HL-60/S4 (cell line): ENCODE results near the gene KLF7.

ENCODE experiments used
- in situ Hi-C: fragments of 300-500 bp; cut with MboI; formaldehyde crosslinking; loops from 2 replicates; pipeline ENCODE4 v1.14.3; 2022; ENCODE audit warnings: low sequenced_read_pairs

The KLF7 gene

GRCh38 chr2:207129821-207130220 is 35.9 kb downstream of the KLF7 start:
- in situ Hi-C loops: no loop called here

- in situ Hi-C loops: no loop called here
These were observed 36.9 kb downstream of the KLF7 start for GRCh38 chr2:207128867-207129266.

GRCh38 chr2:207126724-207127308 is 38.9 kb downstream of the KLF7 start:
- in situ Hi-C loops: no loop called here

DNA sequence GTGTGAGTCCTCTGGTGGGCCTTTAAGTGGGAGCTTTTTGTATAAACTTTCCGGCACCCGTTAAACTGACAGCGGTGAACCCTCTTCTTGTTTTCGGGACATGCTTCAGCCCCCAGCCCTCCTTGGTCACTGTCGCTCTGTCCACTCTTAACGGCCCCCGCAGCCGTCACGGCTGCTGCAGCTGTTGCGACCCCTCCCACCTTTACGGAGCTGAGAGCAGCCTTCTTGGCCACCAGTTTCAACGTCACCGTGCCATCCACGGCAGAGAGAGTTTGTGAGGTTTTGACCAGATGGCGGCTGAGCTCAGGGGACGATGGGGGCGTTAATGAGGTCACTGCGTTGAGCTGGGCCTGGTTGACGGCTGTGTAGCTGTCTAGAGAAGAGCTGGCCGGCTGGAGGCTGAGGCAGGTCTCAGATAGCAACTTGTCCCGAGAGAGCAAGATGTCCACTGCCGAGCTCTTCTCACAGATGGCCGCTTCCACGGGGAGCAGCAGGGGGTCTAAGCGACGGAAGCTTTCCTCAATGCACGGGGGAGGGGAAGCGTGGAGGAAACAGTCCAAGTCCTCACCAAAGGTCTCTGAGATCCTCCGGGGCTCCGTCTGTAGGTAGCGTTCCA is 41.9 kb downstream of the KLF7 start:
- in situ Hi-C loops: no loop called here

DNA sequence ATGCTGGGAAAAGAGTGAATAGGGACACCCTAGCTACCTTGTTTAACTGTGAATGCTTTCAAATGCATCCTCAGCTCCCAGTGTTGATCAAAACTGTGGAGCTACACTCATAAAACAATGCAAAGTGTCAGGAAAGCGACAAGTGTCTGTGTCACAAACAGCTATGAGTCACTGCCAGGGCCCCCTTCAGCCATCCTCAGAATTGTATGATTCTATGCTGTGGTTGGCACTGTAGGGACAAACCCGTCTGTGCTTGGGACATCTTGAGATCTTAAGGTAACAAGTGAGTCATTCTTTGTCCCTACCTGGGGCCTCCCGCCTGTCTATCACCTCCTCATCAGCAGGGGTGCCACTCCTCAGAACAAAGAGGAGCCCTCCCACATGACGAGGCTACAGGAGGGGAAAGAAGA is 42.4 kb downstream of the KLF7 start:
- in situ Hi-C loops: no loop called here

- in situ Hi-C loops: no loop called here
These were observed 43.0 kb downstream of the KLF7 start for GRCh38 chr2:207122651-207123334.

DNA sequence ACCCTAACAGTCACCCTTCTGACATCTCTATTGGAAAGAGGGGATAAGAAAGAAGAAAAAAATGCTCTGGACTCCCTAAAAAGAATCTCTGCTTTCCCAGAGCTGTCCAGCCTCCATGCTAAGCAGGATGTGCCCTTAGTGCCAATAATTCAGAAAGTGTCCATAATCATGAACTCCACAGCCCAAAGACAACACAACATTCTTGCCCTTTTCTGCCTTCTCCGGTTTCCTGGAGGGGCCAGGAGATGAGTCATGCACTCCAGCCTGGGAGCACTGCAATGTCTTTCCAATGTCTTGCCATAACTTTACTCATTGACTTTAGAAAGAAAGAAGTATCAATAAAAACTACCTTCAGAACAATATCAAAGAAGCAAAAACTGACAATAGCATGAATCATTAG is 44.0 kb downstream of the KLF7 start:
- in situ Hi-C loops: no loop called here

- in situ Hi-C loops: no loop called here
These were observed 46.7 kb downstream of the KLF7 start for GRCh38 chr2:207119048-207119447.

DNA sequence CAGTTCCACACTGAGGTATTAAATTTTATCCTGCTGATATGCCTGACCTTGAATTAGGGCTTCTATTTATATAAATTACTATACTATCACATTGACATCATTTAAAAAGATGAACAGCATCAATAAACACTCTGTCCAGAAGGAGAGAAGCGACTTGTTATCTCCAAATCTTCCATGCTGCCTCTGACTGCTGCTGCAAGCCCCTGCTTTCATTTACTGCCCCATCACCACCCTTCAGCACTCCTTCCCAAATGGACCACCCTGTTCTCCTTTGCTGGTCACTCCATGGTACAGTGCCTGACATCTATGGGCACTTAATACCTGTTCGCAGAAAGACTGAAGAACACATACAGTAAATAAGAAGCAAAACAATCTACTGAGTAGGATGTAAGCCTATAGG is 48.1 kb downstream of the KLF7 start:
- in situ Hi-C loops: no loop called here

GRCh38 chr2:207115715-207116364 is 49.9 kb downstream of the KLF7 start:
- in situ Hi-C loops: no loop called here

DNA sequence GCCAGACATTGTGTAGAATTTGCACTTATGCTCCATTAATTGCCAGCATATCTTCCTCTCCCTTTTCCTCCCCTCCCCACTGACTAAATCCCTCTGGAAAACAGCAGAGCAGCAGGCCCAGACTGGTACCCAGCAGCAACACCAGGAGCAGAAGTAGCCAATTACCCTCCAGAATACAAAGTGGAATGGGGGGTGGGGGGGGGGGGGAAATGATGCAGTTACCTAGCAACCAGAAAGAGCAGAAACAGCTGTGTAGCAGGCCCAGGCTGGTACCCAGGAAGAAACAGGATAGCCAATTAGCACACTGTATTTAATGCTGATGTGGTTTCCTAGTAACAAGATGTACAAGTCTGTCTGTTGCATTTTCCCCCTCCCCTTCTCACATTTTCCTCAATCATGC is 52.3 kb downstream of the KLF7 start:
- in situ Hi-C loops: no loop called here

GRCh38 chr2:207112785-207113184 is 53.0 kb downstream of the KLF7 start:
- in situ Hi-C loops: no loop called here

DNA sequence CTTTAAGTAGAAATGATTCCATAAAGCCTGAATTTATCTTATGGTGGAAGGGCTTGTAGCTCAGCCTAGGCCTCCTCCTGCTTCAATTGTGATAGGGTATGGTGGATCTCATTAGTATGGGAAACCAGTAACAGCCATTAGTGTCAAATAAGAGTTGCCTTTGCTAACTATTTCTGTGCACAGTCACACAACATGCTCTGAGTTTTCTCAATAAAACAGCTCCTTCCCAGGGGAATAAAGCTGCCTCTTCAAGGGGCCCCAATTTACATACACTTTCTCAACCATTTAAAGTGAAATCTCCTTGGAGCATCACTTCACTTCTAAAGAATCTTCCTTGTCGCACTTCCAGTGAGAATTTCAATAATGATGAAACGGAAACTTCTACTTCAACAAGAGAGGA is 53.4 kb downstream of the KLF7 start:
- in situ Hi-C loops: no loop called here

GRCh38 chr2:207111757-207112156 is 54.0 kb downstream of the KLF7 start:
- in situ Hi-C loops: no loop called here

DNA sequence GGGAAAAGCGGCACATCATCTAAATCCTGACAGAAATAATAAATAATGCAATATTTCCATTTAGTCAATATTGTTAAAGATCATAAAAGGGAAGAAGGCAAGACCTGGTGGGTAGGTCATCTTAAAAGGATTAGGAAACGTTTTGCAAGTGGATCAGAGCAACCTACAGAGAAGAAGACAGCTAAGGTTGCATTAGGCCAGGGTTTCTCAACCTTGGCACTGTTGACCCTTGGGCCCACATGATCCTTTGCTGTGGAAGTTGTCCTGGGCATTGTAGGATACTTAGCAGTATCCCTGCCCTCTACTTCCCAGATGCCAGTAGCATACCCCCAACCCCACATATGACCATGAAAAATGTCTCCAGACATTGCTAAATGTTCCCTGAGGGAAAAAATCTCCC is 55.0 kb downstream of the KLF7 start:
- in situ Hi-C loops: no loop called here

DNA sequence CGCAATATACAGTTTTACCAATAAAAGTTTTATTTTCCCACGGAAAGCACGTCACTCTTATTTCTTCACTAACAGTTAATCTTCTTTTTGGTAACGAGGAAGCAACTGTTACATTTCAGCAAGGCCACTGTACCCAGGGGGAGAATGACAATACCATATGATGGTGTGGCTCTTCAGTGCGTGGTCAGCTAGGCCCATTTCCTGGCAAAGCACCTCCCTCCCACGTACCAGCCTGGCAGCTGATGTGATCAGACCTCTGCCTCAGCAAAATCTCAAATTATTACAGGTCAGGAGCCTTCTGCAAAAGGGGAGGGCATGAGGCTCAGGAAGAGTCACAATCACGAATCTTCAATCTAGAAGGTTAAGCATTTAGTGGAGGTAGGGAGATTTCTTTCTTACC is 55.4 kb downstream of the KLF7 start:
- in situ Hi-C loops: no loop called here

DNA sequence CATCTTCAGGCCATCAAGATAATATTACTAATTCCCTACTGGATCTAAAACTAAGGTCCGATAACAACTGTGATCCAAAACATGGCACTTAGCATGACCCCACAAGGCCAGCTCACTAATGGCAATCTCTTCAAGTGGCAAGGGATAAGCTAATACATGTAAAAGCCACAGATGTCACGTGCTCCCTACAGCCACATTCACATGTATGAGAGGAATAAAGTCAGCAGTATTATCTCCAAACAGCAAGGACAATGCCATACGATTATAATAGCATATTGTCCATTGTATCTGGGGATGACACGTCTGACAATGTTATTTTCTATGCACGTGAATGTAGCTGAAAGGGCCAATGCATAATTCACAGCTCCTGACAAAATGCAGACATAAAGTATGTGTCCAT is 56.0 kb downstream of the KLF7 start:
- in situ Hi-C loops: no loop called here

DNA sequence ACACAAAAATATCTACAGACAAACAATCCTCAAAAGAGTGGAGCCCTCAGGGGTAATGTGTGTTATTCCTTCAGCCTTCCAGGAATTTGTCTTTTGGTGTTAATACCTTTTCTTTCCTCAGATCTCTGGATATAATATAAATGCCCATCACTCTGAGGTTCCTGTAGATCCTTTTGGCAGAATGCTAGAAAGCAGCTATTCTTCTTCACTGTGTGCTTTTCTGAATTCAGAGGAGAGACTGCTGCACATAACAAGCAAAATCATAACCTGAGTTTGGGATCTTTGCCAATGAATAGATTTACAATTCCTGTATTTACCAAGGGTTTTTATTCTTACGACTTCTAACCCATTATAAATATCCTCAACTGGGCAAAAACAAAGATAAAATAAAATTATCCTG is 57.3 kb downstream of the KLF7 start:
- in situ Hi-C loops: no loop called here

DNA sequence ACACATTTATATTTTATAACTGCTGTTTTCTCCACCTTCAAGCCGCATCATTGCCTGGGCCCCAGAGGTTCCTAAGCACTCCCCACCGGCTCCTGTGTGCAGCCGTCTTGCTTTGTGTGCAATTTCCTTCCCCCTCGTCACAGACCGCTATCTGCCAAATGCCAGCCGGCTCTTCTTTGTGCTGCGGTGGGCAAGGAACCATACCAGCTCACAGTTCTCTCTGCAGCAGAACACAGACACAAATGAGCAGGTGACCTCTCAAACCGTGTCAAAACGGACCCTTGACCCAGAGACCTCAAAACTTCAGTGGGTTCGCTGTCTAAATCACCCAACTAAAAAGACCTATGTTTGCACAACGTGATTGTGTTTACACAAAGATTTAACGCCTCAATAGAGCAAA is 58.2 kb downstream of the KLF7 start:
- in situ Hi-C loops: no loop called here

GRCh38 chr2:207107131-207107530 is 58.6 kb downstream of the KLF7 start:
- in situ Hi-C loops: no loop called here

DNA sequence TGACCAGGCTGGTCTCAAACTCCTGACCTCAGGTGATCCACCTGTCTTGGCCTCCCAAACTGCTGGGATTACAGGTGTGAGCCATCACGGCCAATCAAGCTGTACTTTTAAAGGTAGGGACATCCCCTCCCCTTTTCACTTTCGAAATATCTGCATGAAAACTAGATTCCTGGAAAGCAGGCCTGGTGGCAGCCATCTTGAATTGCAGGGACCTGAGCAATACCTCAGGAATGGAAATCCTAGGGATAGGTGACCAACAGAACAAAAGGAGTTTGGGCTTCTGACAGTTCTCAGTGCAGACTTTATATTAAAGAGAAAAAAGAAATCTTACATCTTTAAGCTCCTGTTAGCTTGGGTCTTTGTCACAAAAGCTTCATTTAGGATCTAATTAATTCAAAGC is 62.6 kb downstream of the KLF7 start:
- in situ Hi-C loops: no loop called here

- in situ Hi-C loops: no loop called here
These were observed 63.8 kb downstream of the KLF7 start for GRCh38 chr2:207101984-207102383.
